ENCODE data around the gene PPP1R9A.

The PPP1R9A gene

GRCh38 chr7:94908323-94909178, 1.2 kb downstream of the PPP1R9A start:
- no peak for DNase-seq (ENCODE audit: low read depth in 2 of 3, low spot score in 2 of 3)

- DNase-seq (ENCODE audit: low read depth in 2 of 3, low spot score in 2 of 3), result no peak
Observed at GRCh38 chr7:94909179-94909466, 1.7 kb downstream of the PPP1R9A start.

GRCh38 chr7:94912085-94912484, 4.7 kb downstream of the PPP1R9A start:
- DNase-seq (ENCODE audit: low read depth in 2 of 3, low spot score in 2 of 3), result no peak

GRCh38 chr7:94913391-94913790, 6.0 kb downstream of the PPP1R9A start:
- DNase-seq (ENCODE audit: low read depth in 2 of 3, low spot score in 2 of 3), result no peak

- no peak for DNase-seq (ENCODE audit: low read depth in 2 of 3, low spot score in 2 of 3)
Observed at GRCh38 chr7:94921911-94922310, 14.5 kb downstream of the PPP1R9A start.

- DNase-seq (ENCODE audit: low read depth in 2 of 3, low spot score in 2 of 3), result no peak
Observed at GRCh38 chr7:94922457-94922856, 15.1 kb downstream of the PPP1R9A start.

GRCh38 chr7:94923412-94923811, 16.0 kb downstream of the PPP1R9A start:
- no peak for DNase-seq (ENCODE audit: low read depth in 2 of 3, low spot score in 2 of 3)

- DNase-seq (ENCODE audit: low read depth in 2 of 3, low spot score in 2 of 3), result no peak
Observed at GRCh38 chr7:94928168-94928707, 20.8 kb downstream of the PPP1R9A start.

GRCh38 chr7:94933256-94933990, 26.0 kb downstream of the PPP1R9A start:
- no peak for DNase-seq (ENCODE audit: low read depth in 2 of 3, low spot score in 2 of 3)

GRCh38 chr7:94939395-94939794, 32.0 kb downstream of the PPP1R9A start:
- DNase-seq (ENCODE audit: low read depth in 2 of 3, low spot score in 2 of 3), result no peak

- no peak for DNase-seq (ENCODE audit: low read depth in 2 of 3, low spot score in 2 of 3)
Observed at GRCh38 chr7:94940241-94940640, 32.8 kb downstream of the PPP1R9A start.

- no peak for DNase-seq (ENCODE audit: low read depth in 2 of 3, low spot score in 2 of 3)
Observed at GRCh38 chr7:94941844-94942632, 34.6 kb downstream of the PPP1R9A start.

- no peak for DNase-seq (ENCODE audit: low read depth in 2 of 3, low spot score in 2 of 3)
Observed at GRCh38 chr7:94943134-94943533, 35.7 kb downstream of the PPP1R9A start.

- no peak for DNase-seq (ENCODE audit: low read depth in 2 of 3, low spot score in 2 of 3)
Observed at GRCh38 chr7:94949532-94949931, 42.1 kb downstream of the PPP1R9A start.

GRCh38 chr7:94955807-94956206, 48.4 kb downstream of the PPP1R9A start:
- no peak for DNase-seq (ENCODE audit: low read depth in 2 of 3, low spot score in 2 of 3)

GRCh38 chr7:94957061-94957460, 49.7 kb downstream of the PPP1R9A start:
- no peak for DNase-seq (ENCODE audit: low read depth in 2 of 3, low spot score in 2 of 3)

- no peak for DNase-seq (ENCODE audit: low read depth in 2 of 3, low spot score in 2 of 3)
Observed at GRCh38 chr7:94962661-94963060, 55.3 kb downstream of the PPP1R9A start.

- DNase-seq (ENCODE audit: low read depth in 2 of 3, low spot score in 2 of 3), result no peak
Observed at GRCh38 chr7:94969434-94970084, 62.2 kb downstream of the PPP1R9A start.

GRCh38 chr7:94970085-94970576, 62.7 kb downstream of the PPP1R9A start:
- no peak for DNase-seq (ENCODE audit: low read depth in 2 of 3, low spot score in 2 of 3)

- DNase-seq (ENCODE audit: low read depth in 2 of 3, low spot score in 2 of 3), result no peak
Observed at GRCh38 chr7:94971051-94971867, 63.9 kb downstream of the PPP1R9A start.

Data from activated CD8-positive, alpha-beta memory T cell treated with anti-CD3 and anti-CD28 coated beads for 48 hours (primary cell).